Amygdala (tissue), 56 donors: Measurements from ENCODE around the gene ZSCAN10.
A peak's percentile ranks its signal among the peaks of the same experiment; 100 is the strongest.

Source experiments
- DNase-seq, 56 donors: peaks; one replicate each; lab custom pipeline; 2025; lab: John Stamatoyannopoulos, UW

ZSCAN10 gene

DNA sequence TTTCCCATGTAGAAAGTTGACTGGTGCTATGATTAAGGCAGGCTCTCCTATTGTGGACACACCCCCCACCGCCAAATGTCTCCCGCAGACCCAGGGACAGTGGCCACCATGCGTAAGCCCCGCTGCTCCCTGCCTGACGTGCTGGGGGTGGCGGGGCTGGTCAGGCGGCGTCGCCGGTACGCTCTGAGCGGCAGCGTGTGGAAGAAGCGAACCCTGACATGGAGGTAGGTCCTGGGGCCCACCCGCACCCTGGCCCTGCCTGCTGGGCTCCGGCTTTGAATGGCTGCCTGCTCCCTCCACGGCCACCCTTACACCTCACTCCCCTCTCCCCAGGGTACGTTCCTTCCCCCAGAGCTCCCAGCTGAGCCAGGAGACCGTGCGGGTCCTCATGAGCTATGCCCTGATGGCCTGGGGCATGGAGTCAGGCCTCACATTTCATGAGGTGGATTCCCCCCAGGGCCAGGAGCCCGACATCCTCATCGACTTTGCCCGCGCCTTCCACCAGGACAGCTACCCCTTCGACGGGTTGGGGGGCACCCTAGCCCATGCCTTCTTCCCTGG lies 49.1 kb downstream of the ZSCAN10 start:
- DNase-seq: no peak

DNA sequence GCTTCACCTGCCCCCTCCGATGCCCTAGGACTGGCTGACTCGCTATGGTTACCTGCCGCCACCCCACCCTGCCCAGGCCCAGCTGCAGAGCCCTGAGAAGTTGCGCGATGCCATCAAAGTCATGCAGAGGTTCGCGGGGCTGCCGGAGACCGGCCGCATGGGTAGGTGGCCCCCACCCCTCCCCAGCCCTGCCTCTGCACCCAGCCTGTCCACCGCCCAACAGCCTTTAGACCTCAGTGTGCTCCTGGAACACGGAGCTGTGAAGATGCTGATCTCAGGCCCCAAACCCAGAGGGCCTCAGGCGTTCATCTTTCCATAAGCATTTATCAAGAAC lies 51.7 kb downstream of the ZSCAN10 start:
- DNase-seq: no peak

DNA sequence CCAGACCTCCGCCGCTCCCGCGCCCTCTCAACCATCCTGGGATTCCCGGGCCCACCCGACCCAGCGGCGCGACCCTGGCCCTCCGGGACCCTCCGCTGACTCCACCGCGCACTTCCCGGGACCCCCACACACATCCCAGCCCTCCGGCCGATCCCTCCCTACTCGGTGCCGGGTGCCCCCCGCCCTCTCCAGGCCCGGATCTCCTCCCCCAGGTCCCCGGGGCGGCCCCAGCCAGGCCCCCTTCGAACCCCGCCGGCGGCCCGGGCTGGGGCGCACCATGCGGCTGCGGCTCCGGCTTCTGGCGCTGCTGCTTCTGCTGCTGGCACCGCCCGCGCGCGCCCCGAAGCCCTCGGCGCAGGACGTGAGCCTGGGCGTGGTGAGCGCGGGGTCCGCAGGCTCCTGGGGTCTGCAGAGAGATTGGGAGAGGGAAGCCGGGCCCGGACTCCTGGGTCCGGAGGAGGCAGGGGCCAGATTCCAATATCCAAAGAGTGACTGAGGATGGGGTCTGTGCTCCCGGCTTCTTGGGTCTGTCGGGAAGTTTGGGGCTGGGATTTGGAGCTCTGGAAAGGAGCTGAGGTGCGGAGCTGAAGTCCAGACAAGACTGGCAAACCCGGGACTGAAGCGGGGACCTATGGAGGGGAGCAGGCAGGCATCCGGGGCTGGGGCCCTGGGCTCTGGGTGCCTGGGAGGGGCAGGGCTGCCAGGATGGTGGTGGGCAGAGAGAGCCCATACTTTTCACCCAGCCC lies 52.3 kb downstream of the ZSCAN10 start:
- DNase-seq: no peak

DNA sequence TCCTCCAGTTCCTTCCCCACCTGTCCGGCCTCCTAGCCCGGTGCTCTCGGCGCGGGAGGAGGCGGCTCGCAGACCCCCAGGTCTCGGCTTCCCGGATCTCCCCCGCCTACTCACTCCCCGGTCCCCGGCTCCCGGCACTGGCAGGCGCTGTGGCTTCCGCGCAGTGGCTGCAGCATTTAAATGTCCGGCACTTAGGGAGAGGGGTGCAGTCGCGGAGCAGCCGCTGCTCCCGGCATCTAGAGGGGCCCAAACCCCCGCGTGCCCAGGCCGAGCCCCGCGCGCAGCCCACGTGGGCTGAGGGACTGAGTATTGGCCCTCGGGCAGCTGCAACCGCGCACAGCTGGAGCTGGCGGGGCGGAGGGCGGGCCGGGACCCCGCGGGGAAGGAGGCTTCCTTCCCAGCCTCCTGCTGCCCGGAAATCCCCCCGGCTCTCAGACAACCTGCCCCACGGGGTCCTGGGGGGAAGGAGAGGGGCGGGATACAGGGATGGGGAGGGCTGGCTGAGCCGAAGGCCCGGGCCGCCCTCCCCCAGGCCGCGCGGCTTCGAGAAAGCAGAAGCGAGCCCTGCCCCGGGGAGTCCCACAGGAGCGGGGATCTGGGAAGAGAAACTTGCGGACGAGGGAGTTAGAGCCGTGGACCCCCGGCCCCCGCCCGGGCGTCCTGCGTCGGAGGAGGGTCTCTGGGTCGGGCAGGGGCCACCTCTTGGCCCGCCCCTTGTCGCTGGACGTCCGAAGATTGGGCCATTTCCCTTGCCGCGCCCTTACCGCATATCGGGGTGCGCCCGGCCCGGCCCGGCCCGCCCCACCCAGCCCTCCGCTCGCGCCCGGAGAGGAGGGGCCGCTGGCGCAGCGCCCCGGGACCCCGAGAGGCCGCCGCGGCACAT lies 53.1 kb downstream of the ZSCAN10 start, which contains the start of gene MMP25:
TSS of gene MMP25 (plus strand) at position 804 of the 883 bp plus-strand sequence. CDS start 357 bp downstream, outside the sequence.
- DNase-seq: peak in 1 of 56 donors; percentile 16

DNA sequence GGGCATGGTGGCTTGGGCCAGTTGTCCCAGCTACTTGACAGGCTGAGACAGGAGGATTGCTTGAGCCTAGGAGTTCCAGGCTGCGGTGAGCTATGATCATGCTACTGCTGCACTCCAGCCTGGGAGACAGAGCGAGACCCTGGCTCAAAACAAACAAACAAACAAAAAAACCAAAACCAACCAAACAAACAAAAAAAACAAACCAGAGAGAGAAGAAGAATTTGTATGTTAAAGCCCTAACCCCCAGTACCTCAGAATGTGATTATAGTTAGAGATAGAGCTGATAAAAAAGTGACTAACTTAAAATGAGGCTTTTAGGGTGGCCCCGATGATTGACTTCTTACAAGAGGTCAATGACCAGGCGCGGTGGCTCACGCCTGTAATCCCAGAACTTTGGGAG lies 54.4 kb downstream of the ZSCAN10 start:
- DNase-seq: no peak

DNA sequence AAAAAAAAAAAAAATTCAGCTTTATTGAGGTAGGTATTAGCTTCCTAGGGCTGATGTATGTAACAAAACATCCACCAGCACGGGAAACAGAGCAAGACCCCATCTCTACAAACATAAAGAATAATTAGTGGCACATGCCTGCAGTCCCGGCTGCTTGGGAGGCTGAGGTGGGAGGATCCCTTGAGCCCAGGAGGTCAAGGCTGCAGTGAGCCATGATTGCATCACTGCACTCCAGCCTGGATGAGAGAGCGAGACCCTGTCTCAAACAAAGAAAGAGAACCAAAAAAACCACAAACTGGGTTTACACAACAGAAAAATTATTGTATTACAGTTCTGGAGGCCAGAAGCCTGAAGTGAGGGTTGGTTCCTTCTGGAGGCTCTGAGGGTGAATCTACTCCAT lies 56.7 kb downstream of the ZSCAN10 start:
- no peak for DNase-seq

DNA sequence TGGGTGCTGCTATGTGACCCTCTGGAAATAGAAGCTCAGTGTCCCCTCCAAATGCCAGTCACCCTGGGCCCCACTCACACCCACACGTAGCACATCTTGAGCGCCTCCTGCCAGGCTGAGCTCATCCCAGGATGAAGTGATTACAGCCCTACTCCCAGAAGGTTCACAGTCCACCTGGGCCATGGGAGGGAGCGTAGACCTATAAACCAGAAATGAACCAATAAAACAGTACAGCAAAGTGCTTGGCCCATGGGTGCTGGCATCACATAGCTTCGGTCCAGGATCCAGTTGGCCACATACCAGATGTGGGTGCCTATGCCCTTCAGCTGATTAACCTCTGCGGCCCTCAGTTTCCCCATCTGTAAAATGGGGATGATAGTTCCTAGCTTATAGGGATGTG lies 60.2 kb downstream of the ZSCAN10 start:
- DNase-seq: no peak
